Activated naive CD4-positive, alpha-beta T cell treated with Interleukin-2 at 50 U/mL for 16 hours (primary cell): Measurements from ENCODE around the gene EXT2.

Source experiments
- DNase-seq: peaks from one replicate; pipeline ENCODE4 v3.0.0-alpha.2; 2020

Gene EXT2

GRCh38 chr11:44136176-44136945 is 40.9 kb downstream of the EXT2 start:
- DNase-seq, result no peak

DNA sequence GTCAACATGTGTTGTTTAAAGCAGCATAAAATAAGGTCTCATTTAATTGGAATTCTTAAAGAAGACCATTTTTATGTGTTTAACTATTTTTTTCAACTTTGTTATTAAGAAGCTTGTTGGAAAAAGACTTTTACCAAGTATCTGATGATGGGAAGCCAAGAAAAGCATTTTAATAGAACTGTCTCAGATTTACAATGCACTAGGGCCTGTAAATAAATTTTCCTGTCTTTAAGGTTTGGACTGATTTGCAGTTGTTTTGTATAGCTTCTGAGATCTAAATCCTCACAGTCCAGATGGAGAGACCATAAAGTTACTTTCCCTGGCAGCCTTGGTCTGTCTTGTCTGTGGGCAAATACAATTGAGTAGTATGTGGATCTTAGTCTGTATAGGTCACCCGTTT is 41.6 kb downstream of the EXT2 start:
- no peak for DNase-seq

DNA sequence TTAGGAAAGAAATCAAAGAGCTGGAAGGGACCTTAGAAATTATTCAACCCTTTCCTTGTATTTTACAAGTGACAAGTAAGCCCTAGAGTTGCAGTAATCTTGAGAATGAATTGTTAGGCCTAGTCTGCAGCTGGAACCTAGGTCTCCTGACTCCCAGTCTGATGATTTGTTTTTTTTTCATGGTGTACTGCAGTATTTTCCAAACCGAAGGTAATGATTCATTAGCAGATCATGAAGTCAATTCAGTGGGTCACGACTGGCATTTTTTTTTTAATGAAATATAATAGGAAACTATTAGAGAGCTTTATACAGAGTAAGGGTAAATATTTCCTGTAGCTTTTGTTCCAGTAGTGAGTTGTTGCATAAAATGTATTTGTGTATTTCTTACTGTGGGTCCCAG is 42.8 kb downstream of the EXT2 start:
- DNase-seq, result no peak

DNA sequence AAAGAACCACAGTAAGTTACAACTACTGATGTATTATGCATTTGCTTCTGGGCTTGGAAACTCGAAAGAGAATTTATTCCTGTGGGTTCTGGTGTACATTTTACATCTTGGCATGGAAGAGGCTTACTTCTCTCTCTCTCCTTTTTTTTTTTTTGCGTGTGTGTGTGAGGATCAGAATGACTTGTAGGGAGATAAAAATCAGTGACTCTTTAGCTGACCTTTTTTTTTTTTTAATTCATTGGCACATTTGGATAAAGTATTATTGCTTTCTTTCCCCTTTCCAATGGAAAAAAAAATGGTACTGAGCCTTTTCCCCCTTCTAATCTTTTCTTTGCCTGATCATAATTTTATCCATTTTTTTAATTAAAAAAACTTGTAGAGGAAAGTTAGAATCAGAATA is 43.5 kb downstream of the EXT2 start:
- no peak for DNase-seq

DNA sequence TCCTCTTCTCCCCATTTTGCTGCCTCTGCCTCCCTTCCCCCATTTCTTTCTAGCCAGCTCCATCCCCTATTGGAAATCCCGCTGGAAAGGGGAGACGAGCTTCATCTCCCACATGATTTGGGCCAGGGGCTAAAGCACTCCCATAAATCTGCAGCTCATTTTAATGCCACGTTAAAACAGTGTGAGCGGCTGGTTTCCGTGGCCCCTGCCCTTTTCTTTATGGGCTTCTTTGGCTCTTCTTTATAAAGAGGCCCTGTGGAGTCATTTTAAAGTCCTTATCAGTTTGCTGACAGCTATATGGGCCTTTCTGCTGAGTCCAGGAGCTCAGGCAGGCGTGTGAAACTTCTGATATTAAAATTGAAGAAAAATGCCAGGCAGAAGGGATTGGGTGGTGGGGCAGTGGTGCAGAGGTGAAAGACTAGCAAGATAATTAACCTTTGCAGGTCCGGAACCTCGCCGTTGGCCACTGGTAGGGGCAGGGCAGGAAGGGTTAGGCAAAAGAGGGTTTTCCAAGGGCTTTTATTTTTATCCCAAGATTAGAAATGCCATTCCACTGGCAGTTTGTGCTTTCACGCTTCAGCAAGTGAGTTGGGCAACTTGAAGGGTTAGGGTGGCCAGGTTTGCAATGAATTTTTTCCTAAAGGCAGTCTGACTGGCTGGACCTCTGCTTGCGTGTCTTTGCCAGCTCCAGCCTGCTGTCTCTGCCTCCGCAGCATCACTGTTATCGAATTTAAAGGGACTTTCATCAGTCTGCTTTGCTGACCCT is 44.3 kb downstream of the EXT2 start:
- no peak for DNase-seq

- no peak for DNase-seq
These were observed 44.9 kb downstream of the EXT2 start for GRCh38 chr11:44140372-44140771.

DNA sequence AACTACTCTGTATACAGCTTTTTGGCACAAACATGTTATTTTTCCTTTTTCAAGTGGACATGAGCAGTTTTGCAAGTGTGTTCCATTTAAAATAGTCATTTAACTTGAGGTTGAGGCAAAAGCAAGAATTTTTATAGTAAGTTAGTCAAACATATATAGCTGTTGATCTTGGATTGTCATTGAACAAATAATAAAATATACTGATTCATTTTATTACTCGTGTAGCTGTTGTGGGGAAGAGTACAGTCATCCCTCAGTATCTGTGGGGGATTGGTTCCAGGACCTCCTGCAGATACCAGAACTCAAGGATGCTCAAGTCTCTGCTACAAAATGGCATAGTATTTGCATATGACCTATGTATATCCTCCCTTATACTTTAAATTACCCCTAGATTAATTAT is 45.3 kb downstream of the EXT2 start:
- DNase-seq, result no peak

DNA sequence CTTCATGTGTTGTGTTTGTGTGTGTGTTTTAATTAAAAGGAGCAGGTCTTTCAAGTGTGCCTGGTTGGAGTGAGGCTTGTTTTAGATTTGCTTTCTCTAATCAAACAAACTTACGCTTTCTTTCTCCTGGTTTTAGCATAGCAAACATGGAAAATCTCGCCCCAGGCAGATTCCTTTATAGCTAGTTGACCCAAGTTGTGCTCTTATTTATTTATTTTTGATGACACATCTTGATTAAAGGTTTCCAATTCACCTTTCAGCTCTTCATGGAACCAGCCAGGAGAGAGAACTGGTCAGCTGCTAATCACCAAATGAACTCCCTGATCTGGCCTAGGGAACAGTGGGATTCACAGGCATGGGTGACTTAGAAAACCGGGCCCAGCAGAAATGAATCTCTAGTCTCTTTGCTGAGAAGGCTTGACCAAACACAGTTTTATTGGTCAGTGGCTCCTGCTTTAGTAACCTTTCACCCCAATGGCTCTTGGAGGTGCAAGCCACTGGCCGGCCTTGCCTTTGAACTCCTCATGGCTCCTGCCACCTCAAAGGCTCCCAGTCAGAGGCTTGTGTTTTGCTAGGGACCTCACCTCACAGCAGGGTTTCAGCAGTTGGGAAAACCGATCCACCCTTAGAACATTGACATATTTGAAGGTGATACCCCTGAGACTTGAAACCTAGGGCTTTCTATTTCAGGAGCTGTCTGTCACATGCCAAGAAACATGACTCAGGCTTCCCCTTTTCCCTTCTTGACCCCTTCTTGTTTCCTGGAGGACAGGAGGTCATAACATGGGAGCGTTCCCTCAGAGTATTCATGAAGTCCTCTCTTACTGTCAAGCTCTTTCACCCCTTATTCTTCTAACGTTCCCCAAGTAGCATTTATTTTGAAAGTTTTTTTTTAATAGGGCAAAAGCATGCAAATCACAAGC is 48.8 kb downstream of the EXT2 start:
- no peak for DNase-seq

GRCh38 chr11:44145011-44145775 is 49.7 kb downstream of the EXT2 start:
- DNase-seq, result no peak

DNA sequence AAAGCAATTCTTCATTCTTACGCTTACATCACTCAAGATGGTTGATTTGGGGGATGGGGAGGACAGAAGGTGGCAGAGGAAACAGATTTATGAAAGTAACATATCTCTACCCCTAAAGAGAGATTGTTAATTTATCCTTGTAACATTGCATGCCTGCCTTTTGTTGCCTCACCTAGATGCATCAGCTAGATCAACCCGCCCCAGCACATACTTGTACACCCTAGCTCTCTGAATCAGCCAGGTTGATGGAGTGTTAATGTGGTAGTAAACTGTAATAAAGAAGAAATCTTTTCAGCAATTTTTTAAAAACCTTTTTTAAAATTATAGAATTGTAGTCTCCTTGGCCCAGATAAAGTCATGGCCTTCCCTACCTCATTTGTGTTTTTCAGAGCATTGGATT is 51.5 kb downstream of the EXT2 start:
- no peak for DNase-seq

- no peak for DNase-seq
These were observed 52.3 kb downstream of the EXT2 start for GRCh38 chr11:44147751-44148150.

DNA sequence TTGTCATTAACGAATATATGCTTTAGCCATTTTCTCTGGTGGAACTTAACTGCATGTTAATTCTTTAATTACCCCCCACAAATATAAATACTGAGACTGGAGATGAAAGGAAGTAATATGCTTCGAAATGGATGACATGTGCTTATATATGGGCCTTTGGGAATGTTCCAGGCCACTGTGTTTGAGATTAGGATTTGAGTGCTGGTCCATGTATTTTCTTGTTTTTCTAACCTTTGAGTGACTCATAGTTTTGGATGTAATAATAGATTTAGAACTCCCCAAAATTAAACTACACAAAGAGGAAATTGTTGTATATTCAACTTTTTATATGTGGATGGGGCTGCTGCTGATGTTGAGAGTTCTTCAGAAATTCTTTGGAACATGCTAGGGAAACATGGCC is 54.2 kb downstream of the EXT2 start:
- DNase-seq, result no peak

DNA sequence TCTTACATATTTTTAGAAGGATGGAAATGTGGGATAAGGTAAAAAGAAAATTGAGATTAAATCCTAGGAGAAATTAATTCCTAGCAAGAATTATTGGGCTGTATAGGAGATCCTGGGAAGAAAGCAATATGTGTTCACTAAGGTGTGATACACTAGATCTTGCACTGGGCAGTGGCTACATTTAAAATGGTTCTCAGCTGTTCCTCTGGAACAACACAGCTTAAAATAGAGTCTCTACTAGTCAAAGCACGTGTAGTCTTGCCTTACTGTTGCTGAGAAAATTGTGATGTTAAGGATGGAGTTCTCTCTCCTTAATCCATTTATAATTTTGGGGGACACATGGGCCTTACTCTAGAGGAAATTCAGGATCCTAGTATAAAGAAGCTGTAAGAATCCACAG is 54.9 kb downstream of the EXT2 start:
- DNase-seq, result no peak

DNA sequence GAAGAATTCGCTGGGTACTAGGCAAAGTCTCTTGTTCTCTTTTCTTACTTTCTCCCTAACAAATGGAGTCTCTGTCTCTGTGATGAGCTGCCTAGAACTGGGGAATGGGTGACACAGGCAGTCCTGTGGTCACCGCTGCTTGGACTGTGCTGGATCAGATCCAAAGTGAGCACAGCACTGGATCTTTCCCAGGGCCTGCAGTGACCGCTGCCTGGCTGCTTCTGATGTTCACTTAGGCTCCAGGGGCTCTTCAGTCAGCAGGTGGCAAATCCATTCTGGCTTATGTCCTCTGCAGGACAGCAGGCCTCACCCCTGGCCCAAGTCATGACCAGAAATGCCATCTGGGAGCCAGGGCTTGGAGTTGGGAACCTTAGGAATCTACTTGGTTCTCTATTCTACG is 61.5 kb downstream of the EXT2 start:
- DNase-seq, result no peak

GRCh38 chr11:44158384-44158783 is 62.9 kb downstream of the EXT2 start:
- DNase-seq, result no peak

DNA sequence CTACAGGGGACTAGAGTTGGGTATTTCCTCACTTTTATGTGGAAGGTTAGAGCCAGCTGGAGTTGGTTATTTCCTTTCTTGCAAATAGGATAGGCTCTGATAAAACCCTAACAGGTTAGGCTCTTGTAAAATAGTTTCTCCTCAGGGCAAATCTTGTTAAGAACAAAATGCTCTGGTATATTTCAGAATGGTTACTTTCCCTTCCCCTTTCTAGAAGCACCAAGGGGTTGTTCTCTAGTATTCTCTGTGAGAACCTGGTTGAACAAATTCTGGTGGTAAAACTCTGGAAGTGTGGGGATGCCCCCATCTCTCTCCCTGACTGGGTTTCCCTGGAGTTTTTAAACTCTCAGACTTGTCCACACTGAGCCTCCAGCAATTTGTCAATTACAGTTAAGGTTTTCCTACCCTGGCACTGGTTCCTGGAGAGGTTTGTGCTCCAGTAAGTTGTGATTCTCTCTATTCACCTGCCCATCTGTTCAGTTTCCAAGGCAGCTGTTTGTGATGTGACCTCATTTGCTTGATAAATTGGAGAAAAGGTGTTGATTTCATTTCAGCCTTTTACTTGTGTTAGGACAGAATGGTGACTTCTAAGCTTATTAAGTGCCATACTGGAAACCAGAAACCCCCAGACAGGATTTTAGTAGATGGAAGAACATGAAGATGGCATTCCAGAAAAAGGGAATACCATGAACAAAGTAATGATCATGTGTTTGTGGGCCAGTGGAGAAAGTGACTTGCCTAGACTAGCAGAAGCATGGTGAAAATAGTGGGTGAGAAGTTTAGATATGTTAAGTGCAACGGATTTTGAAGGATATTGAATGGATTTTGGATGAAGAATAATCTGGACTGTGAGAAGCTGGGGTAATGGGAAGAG is 64.6 kb downstream of the EXT2 start:
- no peak for DNase-seq

DNA sequence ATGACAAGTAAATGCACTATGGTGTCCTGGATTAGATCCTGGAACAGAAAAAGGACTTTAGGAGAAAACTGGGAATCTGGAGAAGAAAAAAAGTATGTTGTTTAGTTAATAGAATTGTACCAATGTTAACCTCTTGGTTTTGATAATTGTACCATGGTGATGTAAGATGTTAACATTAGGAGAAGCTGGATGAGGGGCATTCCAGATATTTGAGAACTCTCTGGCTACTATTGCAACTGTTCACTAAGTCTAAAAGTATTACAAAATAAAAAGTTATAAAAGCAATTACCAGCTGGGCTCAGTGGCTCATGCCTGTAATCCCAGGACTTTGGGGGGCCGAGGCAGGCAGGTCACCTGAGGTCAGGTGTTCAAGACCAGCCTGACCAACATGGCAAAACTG is 66.5 kb downstream of the EXT2 start:
- DNase-seq, result no peak

DNA sequence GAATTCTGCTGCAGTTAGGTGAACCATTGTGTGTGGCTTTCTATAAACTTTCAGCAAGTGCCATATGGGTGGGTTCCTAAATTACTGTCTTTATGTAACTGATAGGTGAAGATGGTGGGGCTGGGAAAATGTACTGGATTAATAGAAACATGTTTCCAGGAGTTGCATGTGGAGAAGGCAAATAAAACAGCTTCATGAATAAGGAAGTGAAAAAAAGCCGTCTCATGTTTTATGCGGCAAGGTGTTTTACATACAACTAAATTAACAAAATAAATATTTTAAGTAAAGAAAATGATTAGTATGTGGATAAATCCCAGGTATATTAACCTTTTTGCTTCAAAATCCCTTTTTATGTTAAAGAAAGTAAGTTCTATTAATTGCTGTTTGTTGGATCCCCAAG is 67.2 kb downstream of the EXT2 start:
- DNase-seq, result no peak

- no peak for DNase-seq
These were observed 70.0 kb downstream of the EXT2 start for GRCh38 chr11:44165432-44165831.

- DNase-seq, result no peak
These were observed 71.6 kb downstream of the EXT2 start for GRCh38 chr11:44167046-44167445.

DNA sequence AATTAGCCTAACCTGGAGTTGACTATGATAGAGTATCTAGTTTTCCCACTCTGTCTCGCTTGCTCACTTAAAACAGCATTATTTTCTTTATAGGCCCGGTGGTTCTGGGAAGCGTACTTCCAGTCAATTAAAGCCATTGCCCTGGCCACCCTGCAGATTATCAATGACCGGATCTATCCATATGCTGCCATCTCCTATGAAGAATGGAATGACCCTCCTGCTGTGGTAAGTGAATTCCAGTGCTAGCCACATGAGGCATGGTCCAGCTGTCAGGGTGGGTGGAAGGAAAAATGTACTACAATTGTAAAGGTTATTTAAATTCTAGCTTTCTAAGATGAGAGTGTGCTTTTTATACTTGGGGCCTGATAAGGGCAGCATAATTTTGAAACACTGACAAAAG is 76.0 kb downstream of the EXT2 start:
- no peak for DNase-seq

GRCh38 chr11:44172966-44173365 is 77.5 kb downstream of the EXT2 start:
- no peak for DNase-seq
